Measurements from ENCODE around the gene CRADD.

- no peak for TF ChIP-seq CTCF (IDR thresholded peaks at IDR 0.05)
- TF ChIP-seq POLR2A (IDR thresholded peaks at IDR 0.05): no peak
Observed at GRCh38 chr12:93684716-93685115, 7.5 kb downstream of the CRADD start.
